OCI-LY3 (cell line): ENCODE data around the gene H2AZ2.
"Not testable (repeated sequence)": the region's sequence is repeated elsewhere in the genome, so short reads cannot be mapped to it uniquely, and the experiment has no call there.

Experiments
- H2AFZ ChIP-seq: fragments of 200-600, 300-600 bp; shearing (Covaris generic); 2 replicates; pipeline ENCODE4 v1.6.0; 2014; ENCODE audit warnings: antibody characterized with exemption, low read depth, low read length
- H3K27ac ChIP-seq: fragments of 200-600, 300-600 bp; sonication (generic); 2 replicates; pipeline ENCODE4 v1.5.1; 2014; ENCODE audit warnings: mild to moderate bottlenecking, low read length, moderate library complexity, mixed read lengths
- H3K27me3 ChIP-seq: fragments of 200-600, 300-600 bp; sonication (generic); 2 replicates; pipeline ENCODE4 v1.6.1; 2014; ENCODE audit warnings: low read depth, low read length, mixed read lengths
- H3K36me3 ChIP-seq: fragments of 200-600, 300-600 bp; sonication (generic); replicated peaks from 2 replicates; pipeline ENCODE3; 2014; ENCODE audit warnings: low read depth, low read length, mixed read lengths
- H3K4me1 ChIP-seq: fragments of 300-600, 200-600 bp; sonication (generic); 2 replicates; pipeline ENCODE4 v1.6.1; 2014; ENCODE audit warnings: low read length, mixed read lengths
- H3K4me2 ChIP-seq: fragments of 200-600, 300-600 bp; sonication (generic); 2 replicates; pipeline ENCODE4 v1.6.1; 2014; ENCODE audit warnings: low read length, mixed read lengths
- H3K4me3 ChIP-seq: fragments of 300-600, 200-600 bp; sonication (generic); 2 replicates; pipeline ENCODE4 v1.5.1; 2014; ENCODE audit warnings: antibody characterized with exemption, mild to moderate bottlenecking, low read length, moderate library complexity
- H3K79me2 ChIP-seq: fragments of 300-600, 200-600 bp; shearing (Covaris generic); 2 replicates; pipeline ENCODE4 v1.6.1; 2014; ENCODE audit warnings: mild to moderate bottlenecking, low read length, mixed read lengths
- H3K9ac ChIP-seq: fragments of 300-600, 200-600 bp; shearing (Covaris generic); 2 replicates; pipeline ENCODE4 v1.6.0; 2014; ENCODE audit warnings: mild to moderate bottlenecking, low read length, moderate library complexity
- H3K9me3 ChIP-seq: fragments of 200-600, 300-600 bp; shearing (Covaris generic); 2 replicates; pipeline ENCODE4 v1.6.1; 2014; ENCODE audit warnings: low read length, mixed read lengths; ENCODE audit not compliant: insufficient read depth
- H4K20me1 ChIP-seq: fragments of 200-600, 300-600 bp; sonication (generic); 2 replicates; pipeline ENCODE4 v1.6.1; 2016; ENCODE audit warnings: low read length, mixed read lengths; ENCODE audit not compliant: insufficient read depth
- EZH2phosphoT487 ChIP-seq: fragments of 200-600 bp; shearing (Covaris generic); IDR thresholded peaks from 2 replicates; pipeline ENCODE4 v1.6.1; 2018; ENCODE audit warnings: antibody characterized with exemption, mixed run types, low read depth
- TF ChIP-seq, protein P1 (sequence below): fragments of 200-600, 300-600 bp; sonication (generic); IDR thresholded peaks from 2 replicates; pipeline ENCODE4 v1.5.1; 2014; ENCODE audit warnings: antibody characterized with exemption, low read length, low read depth

H2AZ2 gene

DNA sequence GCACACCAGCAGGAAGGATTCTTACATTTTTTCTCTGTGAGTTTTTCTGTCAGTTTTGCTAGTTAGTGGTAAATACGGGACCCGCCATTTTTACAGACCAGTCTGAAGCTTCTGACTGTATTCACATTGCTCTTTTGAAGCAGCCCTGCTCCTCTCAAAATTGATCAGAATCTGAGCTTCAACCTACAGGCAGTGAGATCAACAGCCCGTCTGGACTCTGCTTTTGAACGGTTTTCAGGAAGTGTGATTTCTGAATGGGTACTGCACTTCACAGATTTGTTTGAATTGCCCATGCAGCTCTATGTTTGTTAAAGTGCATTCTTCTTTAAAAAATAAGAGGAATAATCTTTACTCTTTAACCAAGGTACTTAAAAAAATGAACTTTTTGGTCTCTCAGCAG, 28.5 kb upstream of the H2AZ2 start:
- H2AFZ ChIP-seq: no peak overlapping the region
- H4K20me1 ChIP-seq: peaks cover 3% of the 10 kb centered on the region; the same call in 1 of the 2 replicates
- H3K27ac ChIP-seq: 0 out of 2 replicates have a peak overlapping the region, but pooled peaks have one; percentile 6
- peaks cover 24% of the 10 kb centered on the region for H3K4me1 ChIP-seq
- peaks cover 14% of the 10 kb centered on the region for H3K79me2 ChIP-seq
- TF ChIP-seq, protein P1, sequence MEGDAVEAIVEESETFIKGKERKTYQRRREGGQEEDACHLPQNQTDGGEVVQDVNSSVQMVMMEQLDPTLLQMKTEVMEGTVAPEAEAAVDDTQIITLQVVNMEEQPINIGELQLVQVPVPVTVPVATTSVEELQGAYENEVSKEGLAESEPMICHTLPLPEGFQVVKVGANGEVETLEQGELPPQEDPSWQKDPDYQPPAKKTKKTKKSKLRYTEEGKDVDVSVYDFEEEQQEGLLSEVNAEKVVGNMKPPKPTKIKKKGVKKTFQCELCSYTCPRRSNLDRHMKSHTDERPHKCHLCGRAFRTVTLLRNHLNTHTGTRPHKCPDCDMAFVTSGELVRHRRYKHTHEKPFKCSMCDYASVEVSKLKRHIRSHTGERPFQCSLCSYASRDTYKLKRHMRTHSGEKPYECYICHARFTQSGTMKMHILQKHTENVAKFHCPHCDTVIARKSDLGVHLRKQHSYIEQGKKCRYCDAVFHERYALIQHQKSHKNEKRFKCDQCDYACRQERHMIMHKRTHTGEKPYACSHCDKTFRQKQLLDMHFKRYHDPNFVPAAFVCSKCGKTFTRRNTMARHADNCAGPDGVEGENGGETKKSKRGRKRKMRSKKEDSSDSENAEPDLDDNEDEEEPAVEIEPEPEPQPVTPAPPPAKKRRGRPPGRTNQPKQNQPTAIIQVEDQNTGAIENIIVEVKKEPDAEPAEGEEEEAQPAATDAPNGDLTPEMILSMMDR: no peak
- TF ChIP-seq EZH2phosphoT487: no peak
- H3K9me3 ChIP-seq: no peaks in the 10 kb centered on the region; the same call in 1 of the 2 replicates
- H3K4me3 ChIP-seq: no peak overlapping the region
- no peaks in the 10 kb centered on the region for H3K27me3 ChIP-seq
- peaks cover 21% of the 10 kb centered on the region for H3K36me3 ChIP-seq
- H3K9ac ChIP-seq: no peak overlapping the region
- H3K4me2 ChIP-seq: peak overlapping the region; percentile 22; the same call in 1 of the 2 replicates

DNA sequence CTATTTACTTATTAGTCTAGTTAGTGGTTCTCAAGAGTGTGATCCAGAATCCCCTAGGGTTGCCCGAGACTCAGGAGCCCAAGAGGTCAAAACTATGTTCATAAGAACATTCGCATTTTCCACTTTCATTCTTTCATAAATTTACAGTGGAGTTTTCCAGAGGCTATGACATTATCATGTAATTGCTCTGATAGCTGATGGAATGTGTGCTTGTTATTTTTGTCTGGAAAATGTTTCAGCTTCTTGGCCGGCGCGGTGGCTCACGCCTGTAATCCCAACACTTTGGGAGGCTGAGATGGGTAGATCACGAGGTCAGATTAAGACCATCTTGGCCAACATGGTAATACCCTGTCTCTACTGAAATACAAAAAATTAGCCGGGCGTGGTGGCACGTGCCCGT, 27.4 kb upstream of the H2AZ2 start:
- TF ChIP-seq EZH2phosphoT487: no peak
- TF ChIP-seq, protein P1: no peak
- H3K36me3 ChIP-seq: peaks cover 10% of the 10 kb centered on the region

DNA sequence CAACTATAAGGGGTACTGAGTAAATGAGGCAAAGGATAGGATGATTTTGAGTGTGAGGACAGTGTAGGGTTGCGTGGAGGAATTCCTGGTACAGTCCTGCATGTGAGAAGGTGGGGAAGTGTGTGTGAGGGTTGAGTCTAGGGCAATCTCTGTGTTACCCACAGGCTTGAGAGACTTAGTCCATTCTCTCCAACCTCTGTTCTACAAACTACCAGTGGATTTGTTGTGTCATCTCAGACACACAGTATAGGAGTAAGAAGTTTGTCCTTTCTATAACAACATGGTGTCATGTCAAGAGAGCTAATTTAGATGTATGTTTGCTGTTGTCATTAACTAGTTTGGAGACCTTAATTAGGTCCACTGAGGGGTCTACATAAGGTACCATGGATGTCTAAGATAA, 24.9 kb upstream of the H2AZ2 start:
- Histone ChIP-seq H4K20me1 (no peaks in the 10 kb centered on the region), H3K4me1 (peaks cover 9% of the 10 kb centered on the region; the same call in 1 of the 2 replicates), H3K4me2 (no peak overlapping the region), H3K79me2 (no peaks in the 10 kb centered on the region), H3K27ac (no peak overlapping the region), H3K9ac (no peak overlapping the region), H2AFZ (no peak overlapping the region), H3K27me3 (no peaks in the 10 kb centered on the region), H3K9me3 (no peaks in the 10 kb centered on the region; the same call in 1 of the 2 replicates), H3K36me3 (no peaks in the 10 kb centered on the region), H3K4me3 (no peak overlapping the region)
- TF ChIP-seq, protein P1: no peak
- no peak for TF ChIP-seq EZH2phosphoT487

More for the DNA sequence above, 27.4 kb upstream of the H2AZ2 start:
- Histone ChIP-seq H2AFZ (no peak overlapping the region), H4K20me1 (no peaks in the 10 kb centered on the region), H3K9me3 (no peaks in the 10 kb centered on the region; the same call in 1 of the 2 replicates), H3K27me3 (no peaks in the 10 kb centered on the region), H3K4me1 (peaks cover 12% of the 10 kb centered on the region; the same call in 1 of the 2 replicates), H3K27ac (no peak overlapping the region), H3K79me2 (peaks cover 3% of the 10 kb centered on the region), H3K4me3 (no peak overlapping the region), H3K4me2 (no peak overlapping the region), H3K9ac (no peak overlapping the region)

DNA sequence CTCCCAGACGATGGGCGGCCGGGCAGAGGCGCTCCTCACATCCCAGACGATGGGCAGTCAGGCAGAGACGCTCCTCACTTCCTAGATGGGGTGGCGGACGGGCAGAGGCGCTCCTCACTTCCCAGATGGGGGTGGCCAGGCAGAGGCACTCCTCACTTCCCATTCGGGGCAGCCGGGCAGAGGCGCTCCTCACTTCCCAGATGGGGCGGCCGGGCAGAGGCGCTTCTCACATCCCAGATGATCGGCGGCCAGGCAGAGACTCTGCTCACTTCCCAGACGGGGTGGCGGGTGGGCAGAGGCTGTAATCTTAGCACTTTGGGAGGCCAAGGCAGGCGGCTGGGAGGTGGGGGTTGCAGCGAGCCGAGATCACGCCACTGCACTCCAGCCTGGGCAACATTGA, 24.0 kb upstream of the H2AZ2 start:
- not testable (repeated sequence) for H3K36me3 ChIP-seq, H4K20me1 ChIP-seq, H2AFZ ChIP-seq, H3K27me3 ChIP-seq, H3K79me2 ChIP-seq, H3K9ac ChIP-seq, H3K9me3 ChIP-seq, H3K4me3 ChIP-seq, H3K27ac ChIP-seq, H3K4me1 ChIP-seq, H3K4me2 ChIP-seq

DNA sequence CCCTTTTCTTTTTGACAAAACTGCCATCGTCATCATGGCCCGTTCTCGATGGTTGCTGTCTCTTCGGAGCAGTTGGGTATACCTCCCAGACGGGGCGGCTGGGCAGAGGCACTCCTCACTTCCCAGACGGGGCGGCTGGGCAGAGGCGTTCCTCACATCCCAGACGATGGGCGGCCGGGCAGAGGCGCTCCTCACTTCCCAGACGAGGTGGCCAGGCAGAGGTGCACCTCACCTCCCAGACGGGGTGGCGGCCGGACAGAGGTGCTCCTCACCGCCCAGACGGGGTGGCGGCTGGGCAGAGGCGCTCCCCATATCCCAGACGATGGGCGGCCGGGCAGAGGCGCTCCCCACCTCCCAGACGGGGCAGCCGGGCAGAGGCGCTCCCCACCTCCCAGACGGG, 22.9 kb upstream of the H2AZ2 start:
- not testable (repeated sequence) for H2AFZ ChIP-seq, H3K4me3 ChIP-seq, H3K9ac ChIP-seq, H3K79me2 ChIP-seq, H3K27me3 ChIP-seq, H3K9me3 ChIP-seq, H3K4me2 ChIP-seq, H3K4me1 ChIP-seq, H3K36me3 ChIP-seq, H4K20me1 ChIP-seq, H3K27ac ChIP-seq

DNA sequence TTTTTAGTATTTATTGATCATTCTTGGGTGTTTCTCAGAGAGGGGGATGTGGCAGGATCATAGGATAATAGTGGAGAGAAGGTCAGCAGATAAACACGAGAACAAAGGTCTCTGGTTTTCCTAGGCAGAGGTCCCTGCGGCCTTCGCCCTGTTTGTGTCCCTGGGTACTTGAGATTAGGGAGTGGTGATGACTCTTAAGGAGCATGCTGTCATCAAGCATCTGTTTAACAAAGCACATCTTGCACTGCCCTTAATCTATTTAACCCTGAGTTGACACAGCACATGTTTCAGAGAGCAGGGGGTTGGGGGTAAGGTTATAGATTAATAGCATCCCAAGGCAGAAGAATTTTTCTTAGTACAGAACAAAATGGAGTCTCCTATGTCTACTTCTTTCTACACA, 22.4 kb upstream of the H2AZ2 start:
- not testable (repeated sequence) for H3K4me1 ChIP-seq, H3K4me3 ChIP-seq

More for the DNA sequence above, 22.4 kb upstream of the H2AZ2 start:
- H2AFZ ChIP-seq, H4K20me1 ChIP-seq, H3K79me2 ChIP-seq, H3K27me3 ChIP-seq, H3K36me3 ChIP-seq, H3K4me2 ChIP-seq, H3K27ac ChIP-seq, H3K9ac ChIP-seq, H3K9me3 ChIP-seq: not testable (repeated sequence)
